Measurements from ENCODE around the gene GRM7. TPM values are rescaled to one million over a fixed set of nuclear protein-coding genes. Genes with fewer than 3 reads are reported as not detected.

The GRM7 gene
- total RNA-seq, 1 donor from 2014 or later: 2.1 TPM

DNA sequence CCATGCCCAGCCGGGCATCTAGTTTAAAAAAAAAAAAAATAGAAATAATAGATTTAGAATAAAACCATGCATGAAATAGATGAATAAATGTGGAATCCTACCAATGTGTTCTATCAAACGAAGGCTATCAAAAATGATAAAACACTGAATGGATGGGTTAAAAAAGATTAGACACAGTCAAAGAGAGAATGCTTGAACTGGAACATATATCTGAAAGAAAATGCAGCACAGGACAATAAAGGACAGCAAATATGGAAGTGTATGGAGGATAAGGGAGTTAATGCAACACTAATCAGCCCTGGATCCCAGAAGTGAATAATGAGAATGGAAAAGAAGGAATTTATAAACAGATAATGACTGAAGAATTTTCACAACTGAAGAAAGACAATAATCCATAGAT is 571.7 kb downstream of the GRM7 start:
- DNase-seq (ENCODE audit: low spot score) (no peak), ATAC-seq (no peak)
- intact Hi-C loops (cut with DNase I): no loop called here

DNA sequence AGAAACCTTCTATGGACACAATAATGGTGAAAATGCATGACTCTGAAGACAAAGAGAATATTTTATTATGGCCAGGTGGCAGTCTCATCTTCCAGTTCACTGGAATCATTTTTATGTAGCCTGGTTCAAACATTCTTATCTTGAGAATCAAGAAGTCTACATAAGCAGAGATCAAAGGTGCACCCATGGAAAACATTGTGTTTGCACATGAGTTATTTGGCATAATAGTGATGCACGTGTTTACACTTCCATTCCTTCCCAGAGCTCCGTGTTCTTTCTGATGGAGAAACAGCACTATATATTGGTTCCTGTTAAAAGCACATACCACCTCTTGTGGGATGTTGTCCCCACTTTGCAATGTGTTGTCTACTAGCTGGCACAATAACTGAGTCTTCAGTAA is 572.2 kb downstream of the GRM7 start:
- DNase-seq (ENCODE audit: low spot score): no peak
- no peak for ATAC-seq
- intact Hi-C loops (cut with DNase I): no loop called here

DNA sequence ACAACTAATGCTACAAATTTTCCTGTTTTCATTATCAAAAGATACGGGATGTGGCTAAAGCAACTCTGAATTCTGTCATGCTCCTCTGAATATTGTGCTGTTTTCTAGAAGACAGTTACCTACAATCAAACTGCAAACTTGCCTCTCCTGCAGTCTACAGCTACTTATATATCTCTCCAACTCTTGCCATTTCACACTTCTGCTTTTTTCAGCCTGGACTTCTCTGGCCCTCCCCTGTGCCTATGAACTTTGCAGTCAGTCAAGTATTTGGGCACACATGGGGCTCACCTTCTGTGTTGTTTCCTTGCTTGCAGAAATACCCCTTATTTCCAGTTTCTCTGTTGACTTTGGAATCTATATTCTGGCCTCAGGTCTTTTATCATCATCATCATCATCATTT is 575.6 kb downstream of the GRM7 start:
- intact Hi-C loops (cut with DNase I): no loop called here
- no peak for DNase-seq (ENCODE audit: low spot score)
- ATAC-seq: no peak

DNA sequence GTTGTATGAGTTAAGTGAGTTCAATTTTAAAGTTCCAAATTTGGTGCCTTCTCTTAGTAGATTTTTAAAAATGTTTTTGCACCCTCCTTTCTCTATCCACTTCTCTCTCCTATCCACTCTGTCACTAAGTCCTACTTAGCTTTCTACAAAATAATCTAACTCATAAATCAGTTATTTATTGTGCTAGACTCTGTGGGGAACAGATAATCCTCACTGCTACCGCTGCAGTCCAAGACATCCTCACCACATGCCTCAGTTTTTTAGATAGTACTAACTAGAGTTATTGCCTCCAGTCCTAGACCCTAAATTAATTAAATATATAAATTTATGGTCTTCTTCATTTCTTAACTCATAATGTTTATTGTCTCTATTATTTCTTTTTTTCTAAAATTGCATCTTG is 576.3 kb downstream of the GRM7 start:
- DNase-seq (ENCODE audit: low spot score) (no peak), ATAC-seq (no peak)
- intact Hi-C loops (cut with DNase I): no loop called here

DNA sequence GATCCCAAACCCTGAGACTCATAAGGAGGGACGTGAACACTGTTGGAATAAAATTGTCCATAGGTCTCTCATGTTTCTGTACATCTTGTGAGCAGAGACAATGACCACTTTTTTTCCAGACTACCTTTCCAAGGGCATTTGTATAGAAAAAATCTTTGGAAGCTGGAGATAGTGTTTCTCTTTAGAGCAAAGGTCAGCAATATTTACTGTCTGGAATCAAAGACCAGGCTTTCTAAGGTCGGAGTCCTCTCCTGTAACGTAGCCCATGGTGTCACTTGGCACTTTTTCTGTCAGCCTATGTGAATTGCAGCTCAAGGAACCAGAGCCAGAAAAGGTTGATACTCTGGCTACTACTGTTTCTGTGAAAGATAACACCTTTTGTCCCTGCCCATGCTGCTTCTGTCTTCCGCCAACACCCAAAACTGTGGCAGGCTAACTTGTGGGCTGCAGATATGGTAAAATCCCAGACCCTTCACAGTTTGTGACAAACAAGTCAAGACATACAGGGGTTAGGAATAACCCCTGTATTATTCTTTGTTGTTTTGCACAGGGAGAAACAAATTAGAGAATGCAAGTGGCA is 578.3 kb downstream of the GRM7 start:
- DNase-seq (ENCODE audit: low spot score): no peak
- intact Hi-C loops (cut with DNase I): no loop called here
- no peak for ATAC-seq

DNA sequence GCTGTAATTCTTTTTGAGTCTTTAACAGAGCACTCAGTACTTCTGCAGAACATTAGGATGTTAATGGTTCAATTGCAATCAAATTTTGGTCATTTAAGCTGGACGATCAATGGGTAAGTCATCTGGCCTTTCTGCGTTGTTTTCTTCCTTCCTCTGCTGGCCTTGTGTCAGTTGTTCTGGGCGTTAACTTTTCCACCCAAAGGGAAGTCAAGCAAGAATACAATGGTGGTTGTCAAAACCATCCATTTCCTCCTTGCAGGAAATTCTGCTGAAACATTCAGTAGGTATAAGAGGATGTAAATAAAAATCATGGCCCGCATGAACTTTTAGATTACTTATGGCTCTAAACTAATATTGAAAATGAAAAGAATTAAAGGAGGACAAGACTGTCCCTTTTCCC is 584.0 kb downstream of the GRM7 start:
- no peak for ATAC-seq
- intact Hi-C loops (cut with DNase I): no loop called here
- no peak for DNase-seq (ENCODE audit: low spot score)

DNA sequence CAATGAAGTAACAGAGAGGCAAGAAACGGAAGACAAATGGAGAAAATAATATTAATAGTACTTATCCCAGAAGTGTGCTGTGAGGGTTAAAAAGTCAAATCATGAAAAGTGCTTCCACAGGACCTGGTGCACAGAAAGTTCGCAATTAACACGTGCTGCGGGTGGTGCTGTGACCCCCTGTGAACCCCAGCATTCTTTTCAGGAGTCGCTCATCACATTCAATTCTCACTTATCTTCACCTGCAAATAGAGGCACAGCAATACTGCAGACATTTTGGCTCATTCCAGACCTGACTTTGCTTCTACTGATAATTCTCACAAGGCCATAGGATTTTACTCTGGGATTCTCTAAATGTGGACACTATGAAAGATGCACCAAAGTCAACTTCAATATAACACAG is 584.4 kb downstream of the GRM7 start:
- intact Hi-C loops (cut with DNase I): no loop called here
- no peak for ATAC-seq
- DNase-seq (ENCODE audit: low spot score): no peak

DNA sequence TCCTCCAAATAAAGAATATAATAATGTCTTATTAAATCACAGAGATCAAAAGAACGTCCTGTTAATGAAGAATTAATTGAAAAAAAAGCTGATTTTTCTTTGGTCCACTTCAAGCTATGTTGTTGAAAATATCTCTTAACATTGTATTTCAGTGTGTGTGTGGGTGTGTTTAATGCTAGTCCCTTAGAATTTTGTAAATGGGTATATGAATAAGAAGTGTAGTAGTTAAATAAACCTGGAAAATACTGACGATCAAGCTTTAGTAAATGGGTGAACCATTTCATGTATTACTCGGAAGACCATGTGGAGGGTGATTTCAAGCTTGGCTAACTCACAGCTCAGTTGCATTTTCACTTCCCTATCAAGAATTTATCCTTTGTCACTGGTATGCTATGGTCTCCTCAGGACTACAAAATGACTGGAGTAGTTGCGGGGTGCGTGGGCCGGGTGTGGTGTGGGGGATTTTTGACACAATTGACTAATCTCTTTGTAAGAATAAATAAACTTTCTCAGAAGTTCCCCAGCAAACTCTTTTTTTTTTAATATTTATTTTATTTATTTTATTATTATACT is 586.4 kb downstream of the GRM7 start:
- no peak for DNase-seq (ENCODE audit: low spot score)
- ATAC-seq: no peak
- intact Hi-C loops (cut with DNase I): no loop called here

DNA sequence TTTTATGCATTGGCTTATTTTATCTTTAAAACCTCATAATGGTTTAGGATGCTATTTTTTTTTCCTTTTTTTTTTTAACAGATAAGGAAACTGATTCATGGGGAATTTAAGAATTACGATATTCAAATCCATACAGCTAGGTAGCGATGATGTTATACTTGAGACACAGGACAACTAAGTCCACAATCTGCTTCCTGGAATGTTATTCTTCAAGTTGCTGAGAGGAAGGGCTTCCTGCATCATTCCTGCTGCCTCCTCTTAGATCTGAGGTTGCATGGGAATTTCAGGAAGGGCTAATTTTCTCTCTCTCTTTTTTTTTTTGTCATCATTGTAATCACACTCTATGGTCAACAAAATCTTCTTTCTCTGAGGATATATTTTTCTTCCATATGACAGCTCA is 595.5 kb downstream of the GRM7 start:
- intact Hi-C loops (cut with DNase I): no loop called here
- DNase-seq (ENCODE audit: low spot score) (no peak), ATAC-seq (no peak)

DNA sequence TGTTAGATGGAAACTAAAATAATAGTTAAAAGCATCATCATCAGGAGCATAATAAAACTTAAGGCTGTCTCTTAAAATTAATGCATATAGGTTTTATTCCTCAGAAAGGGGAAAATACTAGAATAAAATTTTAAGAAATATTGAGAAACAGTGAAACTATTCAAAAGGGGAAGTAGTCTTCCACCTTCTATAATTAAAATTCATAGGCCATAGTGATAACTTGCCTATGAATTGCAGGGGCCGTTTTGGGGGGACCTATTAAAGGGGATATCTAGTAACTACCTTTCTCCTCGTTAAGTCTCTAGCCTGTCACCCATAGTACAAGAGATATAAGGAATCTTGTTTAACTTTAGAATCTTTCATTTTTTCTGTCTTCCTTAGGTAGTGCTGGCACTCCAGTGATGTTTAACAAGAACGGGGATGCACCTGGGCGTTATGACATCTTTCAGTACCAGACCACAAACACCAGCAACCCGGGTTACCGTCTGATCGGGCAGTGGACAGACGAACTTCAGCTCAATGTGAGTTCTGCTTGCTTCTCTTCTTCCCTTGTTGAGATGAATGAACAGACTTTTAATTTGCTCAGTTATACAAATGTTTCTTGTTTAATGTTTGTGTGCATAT is 600.4 kb downstream of the GRM7 start:
- ATAC-seq: no peak
- intact Hi-C loops (cut with DNase I): no loop called here
- DNase-seq (ENCODE audit: low spot score): no peak

DNA sequence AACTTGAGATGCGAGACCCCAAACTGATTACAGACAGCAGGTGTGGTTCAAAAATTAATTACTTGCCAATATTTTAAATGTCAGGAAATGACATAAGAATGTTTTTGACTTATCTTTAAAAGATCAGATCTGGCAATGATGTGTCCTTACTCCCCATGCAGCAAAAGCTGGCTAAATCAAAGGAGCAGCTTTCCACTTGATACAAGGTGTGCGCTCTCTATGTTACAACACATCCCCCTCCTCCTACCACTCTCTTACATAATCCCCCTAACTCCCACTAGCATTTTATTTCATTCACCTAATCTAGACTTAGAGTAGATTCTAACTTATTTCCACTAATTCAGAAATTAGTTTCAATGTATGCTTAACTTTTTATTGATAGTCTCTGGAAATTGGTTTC is 609.0 kb downstream of the GRM7 start:
- intact Hi-C loops (cut with DNase I): no loop called here
- ATAC-seq: no peak

DNA sequence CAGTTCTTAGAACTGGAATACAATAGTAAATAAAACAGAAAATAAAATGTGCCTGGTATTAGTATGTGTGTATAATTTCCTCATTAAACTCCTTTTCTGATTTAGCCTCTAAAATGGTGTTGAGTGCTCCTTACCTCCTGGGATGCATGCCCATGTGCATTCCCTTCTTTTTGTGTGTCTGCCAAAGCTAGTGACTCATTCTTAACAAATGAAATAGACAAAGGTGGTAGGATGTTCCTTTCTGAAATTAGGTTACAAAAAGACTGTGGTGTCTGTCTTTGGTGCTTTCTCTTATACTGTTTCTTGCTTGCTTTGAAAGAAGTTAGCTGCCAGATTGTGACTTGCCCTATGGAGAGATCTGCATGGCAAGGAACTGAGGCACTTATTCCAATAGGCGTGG is 623.7 kb downstream of the GRM7 start:
- intact Hi-C loops (cut with DNase I): no loop called here

More for the DNA sequence above, 609.0 kb downstream of the GRM7 start:
- DNase-seq (ENCODE audit: low spot score): no peak

DNA sequence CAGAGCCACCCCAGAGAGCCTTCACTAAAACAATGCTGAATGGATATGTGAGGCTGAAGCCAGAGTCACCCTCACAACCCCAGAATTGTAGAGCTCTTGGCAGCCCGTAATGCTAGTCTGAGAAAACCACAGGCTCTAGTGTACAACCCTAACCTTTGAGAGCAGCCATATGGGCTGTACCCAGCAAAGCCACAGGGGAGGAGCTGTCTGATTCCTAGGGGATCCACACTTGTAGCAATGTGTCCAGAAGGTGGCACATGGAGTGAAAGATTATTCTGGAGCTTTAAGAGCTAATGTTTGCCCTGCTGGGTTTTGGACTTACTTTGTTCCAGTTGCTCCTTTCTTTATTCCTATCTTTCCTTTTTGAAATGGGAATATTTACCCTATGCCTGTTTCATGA is 626.8 kb downstream of the GRM7 start:
- intact Hi-C loops (cut with DNase I): no loop called here
- DNase-seq (ENCODE audit: low spot score) (no peak), ATAC-seq (no peak)

More for the DNA sequence above, 623.7 kb downstream of the GRM7 start:
- DNase-seq (ENCODE audit: low spot score) (no peak), ATAC-seq (no peak)

DNA sequence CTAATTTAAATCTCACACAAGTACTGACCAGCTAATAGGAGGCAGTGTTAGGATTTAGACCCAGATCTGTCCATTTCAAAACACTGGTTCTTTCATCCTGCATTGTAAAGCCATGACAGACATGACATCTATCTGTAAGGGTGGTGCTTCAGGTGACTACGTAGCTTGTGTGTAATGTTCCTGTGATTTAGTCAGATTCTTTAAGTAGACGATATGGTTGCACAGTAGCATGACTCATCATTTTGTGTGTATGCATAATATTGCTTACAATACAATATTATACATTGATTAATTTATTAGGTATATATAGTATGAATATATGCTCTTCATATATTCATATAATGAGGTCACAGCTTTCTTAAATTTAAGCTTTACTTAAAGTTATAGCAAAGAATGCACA is 628.5 kb downstream of the GRM7 start:
- intact Hi-C loops (cut with DNase I): no loop called here
- ATAC-seq (no peak), DNase-seq (ENCODE audit: low spot score) (no peak)

DNA sequence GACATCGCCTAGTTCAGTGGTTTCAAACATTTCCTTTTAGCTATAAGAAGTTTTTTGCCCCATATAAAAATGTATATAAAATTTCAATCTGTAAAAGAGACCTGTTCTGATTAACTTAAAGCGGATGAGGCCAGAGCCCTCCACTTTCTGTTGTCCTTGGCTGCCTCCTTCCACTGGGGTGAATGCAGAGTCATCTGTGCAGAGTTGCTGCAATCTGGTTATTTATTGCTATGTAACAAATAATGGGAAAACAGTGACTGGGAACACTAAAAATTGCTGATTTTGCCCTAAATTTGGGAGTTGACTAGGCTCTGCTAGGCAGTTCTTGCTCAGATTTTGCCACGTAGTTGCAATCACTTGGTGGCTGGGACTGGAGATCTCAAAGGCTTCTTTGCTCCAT is 637.8 kb downstream of the GRM7 start:
- peak; percentile 78 for ATAC-seq

DNA sequence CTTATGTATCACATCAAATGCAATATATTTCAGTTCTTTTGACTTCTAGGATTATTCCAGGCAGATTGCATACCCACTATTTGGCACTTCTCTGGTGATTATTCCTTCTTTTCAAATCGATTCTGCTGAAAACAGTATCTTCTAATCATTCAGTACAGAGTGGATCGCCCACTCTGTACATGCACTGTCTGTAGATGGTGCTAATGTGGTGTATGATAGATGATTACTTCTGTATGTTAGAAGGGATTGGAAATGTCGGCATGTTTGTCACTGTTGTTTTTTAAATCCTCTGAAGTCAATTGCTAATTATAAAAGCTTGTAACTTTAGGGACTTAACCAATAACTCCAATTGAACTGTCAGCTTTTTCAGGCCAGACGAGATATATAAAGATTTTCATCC is 642.5 kb downstream of the GRM7 start:
- intact Hi-C loops (cut with DNase I): no loop called here
- no peak for DNase-seq (ENCODE audit: low spot score)
- ATAC-seq: no peak

More for the DNA sequence above, 637.8 kb downstream of the GRM7 start:
- no peak for DNase-seq (ENCODE audit: low spot score)
- intact Hi-C loops (cut with DNase I): no loop called here

DNA sequence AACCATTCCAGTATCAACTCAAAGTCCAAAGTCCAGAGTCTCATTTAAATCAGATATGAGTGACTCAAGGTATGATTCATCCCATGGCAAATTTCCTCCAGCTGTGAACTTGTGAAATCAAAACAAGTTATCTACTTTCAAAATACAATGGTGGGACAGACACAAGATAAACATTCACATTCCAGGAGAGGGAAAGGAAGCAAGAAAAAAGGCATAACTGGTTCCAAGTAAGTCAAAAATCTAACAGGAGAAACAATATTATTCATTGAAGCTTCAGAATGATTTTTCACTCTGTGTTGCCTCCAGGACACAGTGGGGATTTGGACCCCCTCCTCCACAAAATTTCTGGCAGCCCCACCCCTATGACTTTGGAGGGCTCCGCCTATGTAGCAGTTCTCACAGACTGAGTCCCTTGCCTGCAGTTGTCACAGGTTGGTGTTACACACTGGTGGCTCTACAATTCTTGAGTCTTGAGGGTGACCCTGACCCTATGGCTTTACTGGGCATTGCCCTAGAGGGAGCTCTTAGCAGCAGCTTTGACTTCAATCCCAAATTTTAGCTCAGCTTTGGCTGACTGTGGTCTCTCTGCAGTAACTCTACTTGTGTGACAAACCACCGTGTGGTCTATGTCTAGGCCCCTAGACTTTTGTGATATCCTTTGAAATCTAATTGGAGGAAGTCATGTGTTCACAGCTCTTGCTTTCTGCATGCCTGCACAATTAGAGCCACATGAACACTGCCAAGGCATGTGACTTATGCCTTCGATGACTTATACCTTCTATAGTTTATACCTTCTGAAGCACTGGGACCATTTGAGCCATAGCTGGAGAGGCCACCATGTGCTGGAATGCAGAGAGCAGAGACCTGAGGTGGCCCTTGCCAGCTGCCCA is 644.2 kb downstream of the GRM7 start:
- ATAC-seq (peak; percentile 86), DNase-seq (ENCODE audit: low spot score) (no peak)
- intact Hi-C loops (cut with DNase I): no loop called here

DNA sequence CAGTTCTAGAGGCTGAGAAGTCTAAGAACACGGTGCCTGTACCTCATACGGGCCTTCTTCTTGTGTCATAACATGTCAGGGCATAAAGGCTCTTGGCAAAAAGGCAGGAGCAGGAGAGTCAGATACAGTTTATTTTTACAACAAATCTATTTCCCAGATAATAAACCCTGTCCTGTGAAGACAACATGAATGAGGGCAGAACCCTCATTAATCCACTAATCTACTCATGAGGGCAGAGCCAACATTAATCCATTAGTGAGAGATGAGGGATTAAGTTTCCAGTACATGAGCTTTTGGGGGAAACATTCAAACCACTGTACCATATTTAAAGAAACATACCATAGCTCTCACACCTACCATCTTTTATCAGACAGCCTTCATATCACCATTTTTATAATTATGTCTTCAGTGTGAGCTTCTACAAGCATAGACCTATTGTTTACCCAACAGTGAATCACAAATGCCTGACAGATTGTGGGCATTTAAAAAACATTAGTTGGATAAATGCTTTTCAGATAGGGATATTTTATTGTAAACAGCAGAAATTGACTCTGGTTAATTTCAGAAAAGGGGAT is 645.8 kb downstream of the GRM7 start:
- DNase-seq (ENCODE audit: low spot score): no peak
- intact Hi-C loops (cut with DNase I): no loop called here
- ATAC-seq: no peak

DNA sequence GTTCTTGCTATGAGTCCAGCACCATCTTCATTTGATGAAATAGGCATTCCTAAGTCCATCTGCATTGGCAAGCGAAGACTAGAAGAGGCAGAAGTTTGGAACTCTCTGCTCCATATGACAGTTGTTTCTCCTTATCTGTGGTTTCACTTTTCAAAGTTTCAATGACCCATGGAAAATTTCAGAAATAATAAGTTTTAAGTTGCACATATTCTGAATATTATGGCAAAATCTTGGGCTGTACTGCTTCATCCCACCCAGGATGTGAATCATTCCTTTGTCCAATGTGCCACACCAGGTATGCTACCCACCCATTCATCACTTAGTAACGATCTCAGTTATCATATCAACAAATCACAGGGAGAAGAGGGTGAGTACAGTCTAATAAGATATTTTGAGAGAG is 647.9 kb downstream of the GRM7 start:
- no peak for ATAC-seq
- intact Hi-C loops (cut with DNase I): no loop called here
- no peak for DNase-seq (ENCODE audit: low spot score)

DNA sequence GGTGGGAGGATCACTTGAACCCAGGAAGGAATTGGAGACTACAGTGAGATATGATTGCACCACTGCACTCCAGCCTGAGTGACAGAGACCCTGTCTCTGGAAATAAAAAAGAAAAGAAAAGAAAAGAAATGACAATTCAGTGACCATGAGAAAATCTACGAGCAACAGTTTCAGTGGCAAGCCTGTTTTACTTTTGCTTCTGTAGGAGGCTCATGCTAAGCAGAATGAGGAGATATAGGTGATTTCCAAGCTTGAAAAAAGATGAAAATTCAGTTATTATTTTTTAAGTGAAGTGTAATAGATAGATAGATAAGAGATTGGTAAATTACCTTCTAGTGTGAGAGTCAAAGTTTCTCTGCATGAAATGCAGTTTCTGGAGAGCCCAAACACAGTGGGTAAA is 651.1 kb downstream of the GRM7 start:
- no peak for ATAC-seq
- intact Hi-C loops (cut with DNase I): no loop called here
- DNase-seq (ENCODE audit: low spot score): no peak

Data from sciatic nerve (tissue), 2 donors.